ENCODE results near the gene TCOF1. TPM values are rescaled to one million over a fixed set of nuclear protein-coding genes. Genes with fewer than 3 reads are reported as not detected.

Gene TCOF1
- total RNA-seq, 2 donors from 2014 or later, result 23.4 to 47.0 TPM

GRCh38 chr5:150363185-150363584, 5.7 kb downstream of the TCOF1 start:
- TF ChIP-seq CTCF (IDR thresholded peaks at IDR 0.05), result no peak
- DNase-seq (ENCODE audit: low spot score) (no peak), ATAC-seq (ENCODE audit: insufficient number of reproducible peaks, low FRiP score, low read depth) (no peak)
- H3K27me3 ChIP-seq (replicated peaks; ENCODE audit: insufficient read depth), result no peaks in the 10 kb centered on the region
- peaks cover 45% of the 10 kb centered on the region for H3K36me3 ChIP-seq
- no peak overlapping the region for H3K4me3 ChIP-seq
- H3K4me1 ChIP-seq (ENCODE audit: control insufficient read depth in 1 of 2, low read depth in 2 of 2), result peaks cover 8 to 16% of the 10 kb centered on the region in 2 donors
- H3K9me3 ChIP-seq, result no peaks in the 10 kb centered on the region
- H3K27ac ChIP-seq, result no peak overlapping the region

GRCh38 chr5:150364004-150364403, 6.5 kb downstream of the TCOF1 start:
- Histone ChIP-seq H3K4me3 (no peak overlapping the region), H3K36me3 (peaks cover 53% of the 10 kb centered on the region)

GRCh38 chr5:150368526-150368925, 11.0 kb downstream of the TCOF1 start:
- no peak for TF ChIP-seq CTCF (IDR thresholded peaks at IDR 0.05)
- no peaks in the 10 kb centered on the region for H3K27me3 ChIP-seq (replicated peaks; ENCODE audit: insufficient read depth)
- no peak overlapping the region for H3K4me3 ChIP-seq
- DNase-seq (ENCODE audit: low spot score), result no peak
- no peak overlapping the region for H3K27ac ChIP-seq
- peaks cover 78% of the 10 kb centered on the region for H3K36me3 ChIP-seq
- no peaks in the 10 kb centered on the region for H3K4me1 ChIP-seq (ENCODE audit: control insufficient read depth in 1 of 2, low read depth in 2 of 2)
- no peak for ATAC-seq (ENCODE audit: insufficient number of reproducible peaks, low FRiP score, low read depth)
- no peaks in the 10 kb centered on the region for H3K9me3 ChIP-seq

More at GRCh38 chr5:150364004-150364403, 6.5 kb downstream of the TCOF1 start:
- H3K4me1 ChIP-seq (ENCODE audit: control insufficient read depth in 1 of 2, low read depth in 2 of 2), result peaks cover 0 to 7% of the 10 kb centered on the region in 2 donors
- ATAC-seq (ENCODE audit: insufficient number of reproducible peaks, low FRiP score, low read depth) (no peak), DNase-seq (ENCODE audit: low spot score) (no peak)
- H3K27ac ChIP-seq, result no peak overlapping the region
- no peak for TF ChIP-seq CTCF (IDR thresholded peaks at IDR 0.05)
- no peaks in the 10 kb centered on the region for H3K9me3 ChIP-seq
- H3K27me3 ChIP-seq (replicated peaks; ENCODE audit: insufficient read depth), result no peaks in the 10 kb centered on the region

GRCh38 chr5:150372639-150373038, 15.1 kb downstream of the TCOF1 start:
- Histone ChIP-seq H3K4me3 (no peak overlapping the region), H3K27me3 (replicated peaks; ENCODE audit: insufficient read depth) (no peaks in the 10 kb centered on the region), H3K36me3 (peaks cover 94% of the 10 kb centered on the region), H3K27ac (no peak overlapping the region), H3K9me3 (no peaks in the 10 kb centered on the region), H3K4me1 (ENCODE audit: control insufficient read depth in 1 of 2, low read depth in 2 of 2) (no peaks in the 10 kb centered on the region)
- ATAC-seq (ENCODE audit: insufficient number of reproducible peaks, low FRiP score, low read depth), result no peak
- no peak for DNase-seq (ENCODE audit: low spot score)
- no peak for TF ChIP-seq CTCF (IDR thresholded peaks at IDR 0.05)

- Histone ChIP-seq H3K27ac (no peak overlapping the region), H3K9me3 (no peaks in the 10 kb centered on the region), H3K4me3 (no peak overlapping the region), H3K27me3 (replicated peaks; ENCODE audit: insufficient read depth) (no peaks in the 10 kb centered on the region), H3K36me3 (peaks cover 94% of the 10 kb centered on the region), H3K4me1 (ENCODE audit: control insufficient read depth in 1 of 2, low read depth in 2 of 2) (no peaks in the 10 kb centered on the region)
- DNase-seq (ENCODE audit: low spot score), result no peak
- no peak for TF ChIP-seq CTCF (IDR thresholded peaks at IDR 0.05)
- ATAC-seq (ENCODE audit: insufficient number of reproducible peaks, low FRiP score, low read depth), result no peak
These were observed 17.2 kb downstream of the TCOF1 start for GRCh38 chr5:150374651-150375050.

Measured in thoracic aorta (tissue), 2 donors.